Loucy (cell line): Measurements from ENCODE around the gene RGS19.

Source experiments
- H2AFZ ChIP-seq: fragments of 200-600 bp; sonication (generic); 2 replicates; pipeline ENCODE4 v1.6.0; 2016; ENCODE audit warnings: antibody characterized with exemption, mild to moderate bottlenecking, low read length, moderate library complexity
- H3F3A ChIP-seq: fragments of 200-600 bp; 2 replicates; pipeline ENCODE4 v1.6.0; 2016; ENCODE audit warnings: antibody characterized with exemption, low read depth, mild to moderate bottlenecking
- H3K27me3 ChIP-seq: fragments of 200-600 bp; sonication (generic); 2 replicates; pipeline ENCODE4 v1.6.1; 2014; ENCODE audit warnings: low read length, mild to moderate bottlenecking; ENCODE audit not compliant: insufficient read depth, poor library complexity, severe bottlenecking
- H3K36me3 ChIP-seq: fragments of 200-600 bp; sonication (generic); 2 replicates; pipeline ENCODE4 v1.6.1; 2016; ENCODE audit warnings: low read length; ENCODE audit not compliant: insufficient read depth
- H3K4me1 ChIP-seq: fragments of 200-600 bp; sonication (generic); 2 replicates; pipeline ENCODE4 v1.5.1; 2014; ENCODE audit warnings: low read length, mild to moderate bottlenecking; ENCODE audit not compliant: insufficient read depth, poor library complexity, severe bottlenecking
- H3K4me2 ChIP-seq: fragments of 200-600 bp; sonication (generic); 2 replicates; pipeline ENCODE4 v1.6.0; 2014; ENCODE audit warnings: antibody characterized with exemption, low read length, low read depth, mild to moderate bottlenecking; ENCODE audit not compliant: poor library complexity, severe bottlenecking
- H3K4me3 ChIP-seq: fragments of 200-600 bp; sonication (generic); 2 replicates; pipeline ENCODE4 v1.5.1; 2014; ENCODE audit warnings: low read length, mild to moderate bottlenecking, mixed read lengths; ENCODE audit not compliant: poor library complexity, severe bottlenecking
- H3K79me2 ChIP-seq: fragments of 200-600 bp; sonication (generic); 2 replicates; pipeline ENCODE4 v1.6.1; 2014; ENCODE audit warnings: low read length; ENCODE audit not compliant: insufficient read depth
- H3K9ac ChIP-seq: fragments of 200-600 bp; sonication (generic); 2 replicates; pipeline ENCODE4 v1.6.0; 2014; ENCODE audit warnings: mild to moderate bottlenecking, low read depth, low read length, moderate library complexity; ENCODE audit not compliant: poor library complexity, severe bottlenecking
- H3K9me2 ChIP-seq: fragments of 200-600 bp; sonication (generic); replicated peaks from 2 replicates; pipeline ENCODE4 v1.6.1; 2016; ENCODE audit warnings: low read depth, low read length, mixed read lengths
- H3K9me3 ChIP-seq: fragments of 200-600 bp; sonication (generic); 2 replicates; pipeline ENCODE4 v1.6.1; 2014; ENCODE audit warnings: mild to moderate bottlenecking, antibody characterized with exemption, low read length, low read depth; ENCODE audit not compliant: insufficient read depth
- H4K20me1 ChIP-seq: fragments of 200-600 bp; sonication (generic); 2 replicates; pipeline ENCODE4 v1.6.0; 2014; ENCODE audit warnings: antibody characterized with exemption, low read length, mild to moderate bottlenecking; ENCODE audit not compliant: insufficient read depth, poor library complexity, severe bottlenecking
- EZH2phosphoT487 ChIP-seq: fragments of 200-600 bp; IDR thresholded peaks from 2 replicates; pipeline ENCODE4 v1.6.1; 2018; ENCODE audit warnings: antibody characterized with exemption, mild to moderate bottlenecking, moderate library complexity, borderline replicate concordance
- TF ChIP-seq, protein P1 (sequence below): fragments of 200-600 bp; sonication (generic); conservative IDR thresholded peaks from 2 replicates; pipeline ENCODE4 v1.5.1; 2014; ENCODE audit warnings: mild to moderate bottlenecking, antibody characterized with exemption, low read length

The RGS19 gene

DNA sequence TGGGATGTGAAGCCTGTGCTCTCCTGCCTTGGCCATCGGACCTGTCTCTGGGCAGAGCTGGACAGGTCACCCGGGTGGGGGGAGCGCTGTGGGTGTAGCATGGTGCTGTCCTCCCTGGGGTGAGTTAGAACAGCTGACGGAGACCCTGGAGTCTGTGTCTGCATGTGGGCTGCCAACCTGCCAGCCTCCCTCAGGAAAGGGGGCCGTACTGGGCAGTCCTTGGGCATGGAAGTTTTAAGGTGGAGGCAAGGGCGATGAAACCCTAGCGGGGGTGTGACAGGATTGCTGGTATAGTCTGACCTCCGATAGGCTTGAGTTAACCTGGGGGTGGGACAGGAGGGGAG, 32.3 kb downstream of the RGS19 start:
- H3K79me2 ChIP-seq: no peaks in the 10 kb centered on the region
- H3K4me1 ChIP-seq: peaks cover 4% of the 10 kb centered on the region
- H3K4me3 ChIP-seq: no peak overlapping the region
- no peak overlapping the region for H3K9ac ChIP-seq
- H3K36me3 ChIP-seq: no peaks in the 10 kb centered on the region
- no peak overlapping the region for H3K4me2 ChIP-seq
- H3K9me2 ChIP-seq: no peaks in the 10 kb centered on the region
- H4K20me1 ChIP-seq: no peaks in the 10 kb centered on the region
- H3K9me3 ChIP-seq: no peaks in the 10 kb centered on the region
- H3F3A ChIP-seq: no peaks in the 10 kb centered on the region
- TF ChIP-seq, protein P1, sequence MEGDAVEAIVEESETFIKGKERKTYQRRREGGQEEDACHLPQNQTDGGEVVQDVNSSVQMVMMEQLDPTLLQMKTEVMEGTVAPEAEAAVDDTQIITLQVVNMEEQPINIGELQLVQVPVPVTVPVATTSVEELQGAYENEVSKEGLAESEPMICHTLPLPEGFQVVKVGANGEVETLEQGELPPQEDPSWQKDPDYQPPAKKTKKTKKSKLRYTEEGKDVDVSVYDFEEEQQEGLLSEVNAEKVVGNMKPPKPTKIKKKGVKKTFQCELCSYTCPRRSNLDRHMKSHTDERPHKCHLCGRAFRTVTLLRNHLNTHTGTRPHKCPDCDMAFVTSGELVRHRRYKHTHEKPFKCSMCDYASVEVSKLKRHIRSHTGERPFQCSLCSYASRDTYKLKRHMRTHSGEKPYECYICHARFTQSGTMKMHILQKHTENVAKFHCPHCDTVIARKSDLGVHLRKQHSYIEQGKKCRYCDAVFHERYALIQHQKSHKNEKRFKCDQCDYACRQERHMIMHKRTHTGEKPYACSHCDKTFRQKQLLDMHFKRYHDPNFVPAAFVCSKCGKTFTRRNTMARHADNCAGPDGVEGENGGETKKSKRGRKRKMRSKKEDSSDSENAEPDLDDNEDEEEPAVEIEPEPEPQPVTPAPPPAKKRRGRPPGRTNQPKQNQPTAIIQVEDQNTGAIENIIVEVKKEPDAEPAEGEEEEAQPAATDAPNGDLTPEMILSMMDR: no peak
- TF ChIP-seq EZH2phosphoT487: no peak
- no peaks in the 10 kb centered on the region for H3K27me3 ChIP-seq
- H2AFZ ChIP-seq: no peak overlapping the region

DNA sequence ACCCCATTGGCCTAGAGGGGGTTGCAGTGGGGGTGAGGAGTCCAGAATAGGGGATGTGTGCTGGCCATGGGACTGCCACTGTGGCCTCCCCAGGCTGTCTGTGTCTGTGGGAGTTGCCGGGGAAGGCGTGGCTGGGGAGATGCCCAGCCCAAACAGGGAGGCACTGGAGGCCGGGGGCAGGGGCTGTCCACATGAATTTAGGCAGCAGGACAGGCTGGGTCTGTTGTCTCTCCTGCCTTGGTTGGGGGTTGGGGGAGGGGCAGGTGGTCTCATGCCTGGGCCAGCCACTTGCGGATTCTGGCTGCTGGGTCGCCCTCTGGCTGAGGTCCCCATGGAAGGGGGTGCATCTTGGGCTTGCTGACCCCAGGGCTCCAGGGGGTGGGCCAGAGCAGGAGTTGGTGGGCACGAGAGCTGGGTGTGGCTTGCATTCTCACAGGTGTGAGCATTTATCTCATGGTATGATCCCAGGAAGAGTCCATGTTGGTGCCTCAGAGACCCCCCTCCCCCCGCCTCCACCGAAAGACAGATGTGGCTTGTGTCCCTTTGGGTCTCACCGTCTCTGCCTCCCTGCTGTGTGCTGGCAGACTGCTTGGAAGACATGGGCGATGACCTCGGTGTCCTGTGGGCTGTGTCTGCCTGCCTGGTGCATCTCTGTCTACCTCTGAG, 33.8 kb downstream of the RGS19 start:
- Histone ChIP-seq H3K9me2 (no peaks in the 10 kb centered on the region), H3K4me3 (no peak overlapping the region), H3K27me3 (no peaks in the 10 kb centered on the region), H3K4me1 (peaks cover 15% of the 10 kb centered on the region), H3K79me2 (no peaks in the 10 kb centered on the region), H3K9me3 (no peaks in the 10 kb centered on the region), H3K4me2 (no peak overlapping the region), H3K36me3 (no peaks in the 10 kb centered on the region), H3F3A (no peaks in the 10 kb centered on the region), H3K9ac (no peak overlapping the region), H2AFZ (no peak overlapping the region), H4K20me1 (no peaks in the 10 kb centered on the region)
- TF ChIP-seq, protein P1: no peak
- no peak for TF ChIP-seq EZH2phosphoT487

DNA sequence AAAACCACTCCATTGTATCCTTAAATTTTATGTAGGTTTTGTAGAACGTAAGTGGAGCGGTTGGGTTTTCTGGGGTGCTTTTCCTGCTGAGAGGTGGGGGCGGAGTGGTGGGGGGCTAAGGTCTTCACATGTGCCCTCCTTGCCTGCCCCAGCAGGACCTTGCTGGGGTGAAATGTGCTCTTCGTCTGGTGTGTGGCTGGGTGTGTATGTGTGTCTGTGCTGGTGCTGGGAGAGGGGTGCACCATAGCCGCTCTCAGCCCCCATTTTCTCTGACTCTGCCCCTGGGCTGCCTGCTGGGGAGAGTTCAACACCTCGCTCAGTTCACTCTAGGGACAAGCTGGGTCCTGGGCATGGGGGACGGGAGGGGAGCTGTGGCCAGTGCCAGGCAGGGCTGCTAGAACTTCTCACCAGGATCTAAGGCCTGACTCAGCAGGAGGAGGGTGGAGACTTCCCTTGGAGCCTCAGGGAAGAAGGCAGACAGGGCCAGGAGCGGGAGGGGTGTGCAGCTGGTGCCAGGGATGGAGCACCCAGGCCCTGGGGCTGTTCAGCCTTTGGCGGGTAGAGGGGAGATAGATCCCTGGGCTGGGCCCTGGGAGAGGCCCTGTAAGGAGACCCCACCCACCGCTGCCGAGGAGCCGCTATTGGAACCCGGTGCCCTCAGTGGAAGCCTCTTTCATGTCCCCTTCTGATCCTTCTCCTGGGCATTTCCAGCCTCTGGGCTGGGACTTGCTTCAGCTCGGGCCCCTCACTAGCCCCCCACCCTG, 34.7 kb downstream of the RGS19 start:
- no peaks in the 10 kb centered on the region for H3K9me3 ChIP-seq
- no peak overlapping the region for H2AFZ ChIP-seq
- H3K4me1 ChIP-seq: peaks cover 23% of the 10 kb centered on the region
- no peaks in the 10 kb centered on the region for H3K79me2 ChIP-seq
- no peaks in the 10 kb centered on the region for H3F3A ChIP-seq
- H3K4me2 ChIP-seq: no peak overlapping the region
- no peaks in the 10 kb centered on the region for H3K9me2 ChIP-seq
- no peaks in the 10 kb centered on the region for H3K36me3 ChIP-seq
- no peaks in the 10 kb centered on the region for H4K20me1 ChIP-seq
- TF ChIP-seq, protein P1: no peak
- TF ChIP-seq EZH2phosphoT487: no peak
- no peak overlapping the region for H3K4me3 ChIP-seq
- H3K9ac ChIP-seq: no peak overlapping the region
- no peaks in the 10 kb centered on the region for H3K27me3 ChIP-seq
